COLO829 (cell line): ENCODE results near the gene HDGFL2.

Experiments
- DNase-seq: peaks from one replicate; pipeline ENCODE4 v3.0.0; 2012; ENCODE audit warnings: low spot score

HDGFL2 gene

GRCh38 chr19:4445963-4446703, 26.0 kb upstream of the HDGFL2 start:
- no peak for DNase-seq

DNA sequence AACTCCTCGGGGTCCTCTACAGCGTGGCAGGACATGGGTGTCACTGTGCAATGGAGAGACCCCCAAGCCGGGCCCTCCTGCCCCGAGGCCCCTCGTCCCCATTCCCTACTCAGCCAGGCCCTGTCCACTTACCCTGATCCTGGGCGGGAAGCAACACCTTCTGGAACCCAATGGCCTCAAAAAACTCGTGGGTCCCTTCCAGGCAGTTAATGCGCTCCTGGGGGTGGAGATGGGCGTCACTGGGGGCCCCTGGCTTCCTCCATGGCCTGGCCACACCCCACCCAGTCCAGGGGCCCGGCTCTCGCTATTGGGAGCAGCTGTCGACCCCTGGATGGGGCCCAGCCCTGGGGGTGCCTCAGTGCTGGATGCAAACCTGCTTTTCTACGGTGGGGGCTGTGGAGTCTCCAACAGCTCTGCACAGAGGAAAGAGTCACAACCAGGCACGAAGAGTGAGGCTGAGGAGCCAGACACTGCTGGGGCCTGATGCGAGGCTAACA, 25.3 kb upstream of the HDGFL2 start:
- DNase-seq: no peak

GRCh38 chr19:4447327-4448146, 24.6 kb upstream of the HDGFL2 start:
- no peak for DNase-seq

DNA sequence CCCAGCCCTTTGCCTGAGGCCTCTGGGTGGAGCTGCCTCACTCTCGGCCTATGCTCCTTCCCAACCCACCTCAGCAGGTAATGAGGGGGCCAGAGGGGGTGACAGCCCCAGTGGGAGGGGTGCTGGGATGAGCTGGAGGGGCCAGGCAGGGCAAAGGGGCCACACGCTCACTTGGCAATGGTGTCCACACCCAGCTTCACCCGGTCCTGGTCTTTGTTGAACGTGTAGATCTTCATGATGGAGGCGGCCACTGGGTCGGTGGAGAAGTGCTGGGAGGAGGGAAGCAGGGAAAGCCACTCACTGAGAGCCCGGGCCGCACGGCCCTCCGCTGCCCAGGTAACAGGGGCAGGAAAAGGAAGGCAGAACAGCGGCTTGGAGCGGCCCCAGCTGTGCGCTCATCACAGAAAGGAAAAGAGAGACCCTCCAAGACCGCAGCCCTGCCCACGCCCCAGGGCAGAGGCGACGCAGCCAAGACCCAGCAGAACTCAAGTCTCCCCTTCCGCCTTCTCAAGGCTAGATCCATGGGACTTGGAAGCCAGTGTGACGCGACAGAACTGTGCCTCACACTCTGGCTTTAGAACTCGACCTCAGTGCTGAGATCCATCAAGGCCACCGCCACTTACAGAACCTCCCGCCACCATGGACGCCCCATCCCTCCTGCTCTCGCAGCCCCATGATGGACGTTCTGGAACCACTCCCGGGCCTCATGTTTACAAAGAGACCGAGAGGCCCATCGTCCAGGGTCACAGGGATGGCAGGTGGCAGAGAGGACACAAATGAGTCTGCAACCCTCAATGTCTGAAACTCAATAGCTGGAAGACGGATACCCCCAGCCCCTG, 23.7 kb upstream of the HDGFL2 start:
- DNase-seq: no peak

- no peak for DNase-seq
These were observed 23.0 kb upstream of the HDGFL2 start for GRCh38 chr19:4449022-4449638.

- DNase-seq: no peak
These were observed 22.5 kb upstream of the HDGFL2 start for GRCh38 chr19:4449639-4450028.

- DNase-seq: no peak
These were observed 19.7 kb upstream of the HDGFL2 start for GRCh38 chr19:4452230-4452990.

DNA sequence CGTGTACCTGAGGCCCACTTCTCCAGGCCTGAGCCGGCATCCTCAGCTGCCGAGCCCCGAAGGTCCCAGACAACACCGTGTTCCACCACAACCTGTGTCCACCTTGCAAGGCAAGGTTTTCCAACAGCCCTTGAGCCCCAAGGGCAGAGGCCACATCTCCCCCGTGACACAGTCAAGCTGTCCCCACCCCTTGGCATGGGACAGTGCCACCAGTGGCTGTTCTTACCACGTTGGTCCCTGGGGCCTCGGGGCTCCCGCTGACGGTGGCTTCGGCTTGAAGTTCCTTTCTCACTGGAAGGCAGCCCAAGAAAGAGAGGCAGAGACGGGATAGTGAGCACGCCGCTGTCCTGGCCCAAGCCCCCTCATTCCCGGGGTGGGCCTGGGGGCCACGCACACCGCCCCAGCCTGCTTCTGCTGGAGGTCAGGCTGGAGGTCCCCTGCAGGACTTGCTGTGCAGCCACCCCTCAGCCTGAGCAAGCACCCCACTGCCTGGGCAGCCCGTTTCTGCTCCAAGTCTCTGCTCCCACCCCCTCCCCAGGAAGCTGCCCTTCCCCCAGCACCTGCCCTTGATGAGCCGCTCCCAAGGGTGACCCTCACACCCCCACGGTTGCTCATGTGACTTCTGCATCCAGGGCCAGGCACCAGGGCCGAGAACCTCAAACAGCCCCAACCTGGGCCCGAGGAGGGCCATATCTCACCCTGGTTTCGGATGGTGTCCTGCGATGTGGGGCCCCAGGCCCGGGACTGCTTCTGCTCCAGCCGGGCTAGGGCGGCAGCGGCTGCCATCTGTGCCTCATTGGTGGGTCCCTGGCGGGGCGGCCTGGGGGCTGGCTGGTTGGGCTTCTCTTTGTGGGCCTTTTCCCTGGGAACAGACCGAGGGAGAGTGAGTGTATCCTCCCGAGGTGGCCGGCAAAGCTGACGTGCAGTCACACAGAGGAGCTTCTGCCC, 18.6 kb upstream of the HDGFL2 start:
- no peak for DNase-seq

- DNase-seq: no peak
These were observed 17.1 kb upstream of the HDGFL2 start for GRCh38 chr19:4454747-4455718.

DNA sequence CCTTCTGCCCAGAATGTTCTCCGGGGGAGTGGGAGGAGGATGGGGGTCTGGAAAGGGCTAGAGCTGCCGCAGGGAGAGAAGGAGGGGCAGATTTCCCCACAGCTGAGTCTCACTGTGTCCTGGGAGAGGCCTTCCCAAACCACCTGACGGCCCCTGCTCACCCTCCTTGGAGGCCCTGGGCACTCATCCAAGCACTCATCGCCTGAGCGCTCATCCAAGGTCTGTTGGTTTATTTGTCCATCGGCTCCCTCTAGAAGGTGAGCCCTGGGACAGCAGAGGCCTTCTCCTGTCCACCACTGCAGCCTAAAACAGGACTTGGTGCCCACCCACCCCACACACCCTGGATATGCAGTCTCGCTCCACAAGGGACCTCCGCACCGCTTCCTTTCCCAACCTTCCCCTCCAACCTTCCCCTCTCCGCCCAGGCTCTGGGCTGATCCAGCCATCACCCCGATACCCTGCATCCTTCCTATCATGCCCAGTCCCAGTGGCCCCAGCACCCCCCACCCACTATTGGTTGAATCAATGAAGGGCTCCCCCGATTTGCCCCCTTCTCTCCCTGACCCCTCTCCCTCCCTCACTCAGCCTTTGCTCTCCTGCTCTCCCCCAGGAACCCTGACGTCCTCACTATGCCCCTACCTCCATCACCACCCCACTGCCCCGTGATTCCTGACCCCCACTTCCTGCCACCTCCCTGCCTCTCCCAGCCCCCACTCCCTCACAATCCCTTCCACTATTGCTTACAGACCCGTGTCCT, 16.2 kb upstream of the HDGFL2 start:
- DNase-seq: no peak

GRCh38 chr19:4456476-4456842, 15.6 kb upstream of the HDGFL2 start:
- DNase-seq: peak; percentile 54

GRCh38 chr19:4456843-4457653, 15.0 kb upstream of the HDGFL2 start:
- DNase-seq: peak; percentile 51

GRCh38 chr19:4457654-4458395, 14.3 kb upstream of the HDGFL2 start, which contains the start of gene UBXN6:
Gene UBXN6, minus strand, starts transcription at chr19:4457794. Its CDS starts 97 bp downstream, at chr19:4457697.
- peak; percentile 98 for DNase-seq

- DNase-seq: no peak
These were observed 7.1 kb upstream of the HDGFL2 start for GRCh38 chr19:4464815-4465581.

GRCh38 chr19:4467835-4468234, 4.3 kb upstream of the HDGFL2 start:
- no peak for DNase-seq
